Astrocyte (in vitro differentiated cells and primary cell): Measurements from ENCODE around the gene PARD3B. TPM values are rescaled to one million over a fixed set of nuclear protein-coding genes. Genes with fewer than 3 reads are reported as not detected.
A peak's percentile ranks its signal among the peaks of the same experiment; 100 is the strongest.

Experiments
- DNase-seq: peaks from one replicate; pipeline ENCODE4 v3.0.0-alpha.2; 2010; ENCODE audit warnings: low read depth
- FAIRE-seq: peaks from 2 replicates; lab custom pipeline; 2011; peaks lifted over from hg19 to GRCh38; lab: Jason Lieb, UNC
- H2AFZ ChIP-seq: 2 replicates; pipeline ENCODE4 v1.6.0; 2012; ENCODE audit warnings: low read depth, low read length, inconsistent platforms
- H3K27ac ChIP-seq: 2 replicates; pipeline ENCODE4 v1.5.1; 2011; ENCODE audit warnings: low read depth, low read length, inconsistent platforms
- H3K27me3 ChIP-seq: 2 replicates; pipeline ENCODE4 v1.6.0; 2011; ENCODE audit warnings: low read length, inconsistent platforms; ENCODE audit not compliant: insufficient read depth
- H3K36me3 ChIP-seq: 2 replicates; pipeline ENCODE4 v1.5.1; 2011; ENCODE audit warnings: low read length, inconsistent platforms; ENCODE audit not compliant: insufficient read depth
- H3K4me1 ChIP-seq: 2 replicates; pipeline ENCODE4 v1.5.1; 2011; ENCODE audit warnings: low read length, inconsistent platforms; ENCODE audit not compliant: insufficient read depth
- H3K4me2 ChIP-seq: 2 replicates; pipeline ENCODE4 v1.6.0; 2012; ENCODE audit warnings: low read length, inconsistent platforms
- H3K4me3 ChIP-seq: 2 replicates; pipeline ENCODE4 v1.5.1; 2011; ENCODE audit warnings: low read depth, mild to moderate bottlenecking, low read length, inconsistent platforms; ENCODE audit not compliant: insufficient read depth
- H3K79me2 ChIP-seq: 2 replicates; pipeline ENCODE4 v1.6.0; 2012; ENCODE audit warnings: mild to moderate bottlenecking, low read length, inconsistent platforms; ENCODE audit not compliant: insufficient read depth
- H3K9ac ChIP-seq: 2 replicates; pipeline ENCODE4 v1.6.0; 2012; ENCODE audit warnings: mild to moderate bottlenecking, low read length, inconsistent platforms
- H3K9me3 ChIP-seq: 2 replicates; pipeline ENCODE4 v1.5.1; 2012; ENCODE audit warnings: low read depth, mild to moderate bottlenecking, low read length, inconsistent platforms; ENCODE audit not compliant: insufficient read depth
- H4K20me1 ChIP-seq: 2 replicates; pipeline ENCODE4 v1.6.0; 2012; ENCODE audit warnings: low read length, inconsistent platforms; ENCODE audit not compliant: insufficient read depth
- H3K27ac Mint-ChIP-seq: one replicate; pipeline ENCODE4 v1.8.0; 2021; ENCODE audit warnings: mild to moderate bottlenecking, mixed read lengths; ENCODE audit not compliant: unreplicated experiment
- H3K27me3 Mint-ChIP-seq: one replicate; pipeline ENCODE4 v1.8.0; 2021; ENCODE audit warnings: low read depth, mixed read lengths; ENCODE audit not compliant: unreplicated experiment
- H3K36me3 Mint-ChIP-seq: one replicate; pipeline ENCODE4 v1.8.0; 2021; ENCODE audit warnings: low read depth, mixed read lengths; ENCODE audit not compliant: unreplicated experiment
- H3K4me1 Mint-ChIP-seq: one replicate; pipeline ENCODE4 v1.8.0; 2021; ENCODE audit warnings: low read depth, mixed read lengths; ENCODE audit not compliant: unreplicated experiment
- H3K4me3 Mint-ChIP-seq: one replicate; pipeline ENCODE4 v1.8.0; 2021; ENCODE audit warnings: mild to moderate bottlenecking, moderate library complexity, mixed read lengths; ENCODE audit not compliant: unreplicated experiment
- H3K9me3 Mint-ChIP-seq: one replicate; pipeline ENCODE4 v1.8.0; 2021; ENCODE audit warnings: mild to moderate bottlenecking, mixed read lengths; ENCODE audit not compliant: unreplicated experiment
- CTCF ChIP-seq: IDR thresholded peaks from 2 replicates; pipeline ENCODE4 v1.5.1; 2011; ENCODE audit warnings: low read depth, mild to moderate bottlenecking, inconsistent platforms, low read length, moderate library complexity; ENCODE audit not compliant: insufficient read depth
- EZH2 ChIP-seq: IDR thresholded peaks from 2 replicates; pipeline ENCODE4 v1.6.1; 2012; ENCODE audit warnings: mild to moderate bottlenecking, low read length, inconsistent platforms; ENCODE audit not compliant: insufficient read depth
- total RNA-seq: library from RNA; stranded (reverse); gene quantifications from 2 replicates; pipeline ENCODE4 v1.2.1, GENCODE V29; 2021

The PARD3B gene
- total RNA-seq, 1 donor from 2014 or later, result 6.5 TPM

DNA sequence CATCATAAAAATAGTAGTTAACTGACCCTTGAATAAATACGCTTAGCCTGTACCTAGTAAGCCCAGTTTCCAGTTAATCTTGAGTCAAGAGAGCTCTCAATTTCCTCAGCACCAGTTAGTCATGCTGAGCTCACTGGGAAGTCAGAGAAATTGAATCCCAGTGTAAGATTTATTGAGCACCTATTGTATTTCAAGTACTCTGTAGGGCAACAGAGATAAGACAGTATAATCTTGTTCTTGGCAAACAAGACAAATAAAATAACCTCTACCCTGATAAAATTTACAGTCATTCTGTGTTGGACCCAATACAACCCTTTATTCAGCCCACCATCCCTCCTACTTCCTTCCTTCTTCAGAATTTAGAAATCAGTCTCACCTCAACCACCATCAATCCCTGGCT, 1065.2 kb downstream of the PARD3B start:
- no peaks in the 10 kb centered on the region for H3K27me3 ChIP-seq
- no peaks in the 10 kb centered on the region for H3K9me3 Mint-ChIP-seq
- no peak overlapping the region for H3K4me2 ChIP-seq
- H3K27ac Mint-ChIP-seq, result no peak overlapping the region
- no peak overlapping the region for H3K4me3 ChIP-seq
- no peaks in the 10 kb centered on the region for H3K79me2 ChIP-seq
- no peaks in the 10 kb centered on the region for H3K9me3 ChIP-seq
- no peaks in the 10 kb centered on the region for H3K36me3 Mint-ChIP-seq
- H3K27ac ChIP-seq, result no peak overlapping the region
- no peaks in the 10 kb centered on the region for H4K20me1 ChIP-seq
- H3K4me1 ChIP-seq, result no peaks in the 10 kb centered on the region
- DNase-seq (no peak), FAIRE-seq (no peak)
- H3K9ac ChIP-seq, result no peak overlapping the region
- peaks cover 7% of the 10 kb centered on the region for H3K27me3 Mint-ChIP-seq
- no peaks in the 10 kb centered on the region for H3K36me3 ChIP-seq
- TF ChIP-seq EZH2 (no peak), CTCF (no peak)
- no peak overlapping the region for H3K4me3 Mint-ChIP-seq
- peaks cover 15% of the 10 kb centered on the region for H3K4me1 Mint-ChIP-seq
- no peak overlapping the region for H2AFZ ChIP-seq

- no peak overlapping the region for H3K27ac ChIP-seq
- H3K36me3 ChIP-seq, result no peaks in the 10 kb centered on the region
- no peak overlapping the region for H2AFZ ChIP-seq
- no peaks in the 10 kb centered on the region for H3K4me1 ChIP-seq
- Mint-ChIP-seq H3K27ac (peak overlapping the region; percentile 67), H3K27me3 (peaks cover 7% of the 10 kb centered on the region), H3K4me3 (no peak overlapping the region), H3K4me1 (peaks cover 15% of the 10 kb centered on the region), H3K9me3 (no peaks in the 10 kb centered on the region), H3K36me3 (no peaks in the 10 kb centered on the region)
- H3K9me3 ChIP-seq, result no peaks in the 10 kb centered on the region
- H4K20me1 ChIP-seq, result no peaks in the 10 kb centered on the region
- no peak for TF ChIP-seq EZH2
- no peak for TF ChIP-seq CTCF
- no peak for DNase-seq
- no peak overlapping the region for H3K4me3 ChIP-seq
- H3K9ac ChIP-seq, result no peak overlapping the region
- H3K27me3 ChIP-seq, result no peaks in the 10 kb centered on the region
- no peak for FAIRE-seq
- H3K79me2 ChIP-seq, result no peaks in the 10 kb centered on the region
- no peak overlapping the region for H3K4me2 ChIP-seq
Measured at GRCh38 chr2:205612636-205613035, 1067.4 kb downstream of the PARD3B start.

GRCh38 chr2:205613970-205614559, 1068.8 kb downstream of the PARD3B start:
- no peak overlapping the region for H3K4me3 ChIP-seq
- Mint-ChIP-seq H3K27me3 (peaks cover 2% of the 10 kb centered on the region), H3K27ac (no peak overlapping the region), H3K4me1 (peaks cover 18% of the 10 kb centered on the region), H3K9me3 (no peaks in the 10 kb centered on the region), H3K4me3 (no peak overlapping the region), H3K36me3 (no peaks in the 10 kb centered on the region)
- no peaks in the 10 kb centered on the region for H4K20me1 ChIP-seq
- no peaks in the 10 kb centered on the region for H3K9me3 ChIP-seq
- H3K4me2 ChIP-seq, result no peak overlapping the region
- no peaks in the 10 kb centered on the region for H3K4me1 ChIP-seq
- no peak overlapping the region for H3K9ac ChIP-seq
- no peak overlapping the region for H3K27ac ChIP-seq
- no peak overlapping the region for H2AFZ ChIP-seq
- FAIRE-seq (no peak), DNase-seq (no peak)
- no peaks in the 10 kb centered on the region for H3K36me3 ChIP-seq
- TF ChIP-seq EZH2 (no peak), CTCF (no peak)
- H3K79me2 ChIP-seq, result no peaks in the 10 kb centered on the region
- H3K27me3 ChIP-seq, result no peaks in the 10 kb centered on the region
